Measurements from ENCODE around the gene CYB561D2.

GRCh38 chr3:50383750-50384149 is 33.1 kb downstream of the CYB561D2 start:
- TF ChIP-seq EZH2 (IDR thresholded peaks at IDR 0.05; ENCODE audit: borderline replicate concordance, low read length) = no peak
- TF ChIP-seq CTCF (conservative IDR thresholded peaks at IDR 0.05 in 1 of 2, IDR thresholded peaks at IDR 0.05 in 1 of 2; ENCODE audit: extremely low read depth in 1 of 2, insufficient read depth in 1 of 2, low read depth in 1 of 2, low read length in 2 of 2) = no peak
